NCI-H2107 treated with DMSO at 0.1 percent for 48 hours (cell line): Measurements from ENCODE around the gene AGK.
"Not testable (repeated sequence)": the region's sequence is repeated elsewhere in the genome, so short reads cannot be mapped to it uniquely, and the experiment has no call there.

Experiments used
- DNase-seq: peaks from one replicate; lab custom pipeline; 2025; ENCODE audit not compliant: unreplicated experiment; lab: John Stamatoyannopoulos, UW

Gene AGK

DNA sequence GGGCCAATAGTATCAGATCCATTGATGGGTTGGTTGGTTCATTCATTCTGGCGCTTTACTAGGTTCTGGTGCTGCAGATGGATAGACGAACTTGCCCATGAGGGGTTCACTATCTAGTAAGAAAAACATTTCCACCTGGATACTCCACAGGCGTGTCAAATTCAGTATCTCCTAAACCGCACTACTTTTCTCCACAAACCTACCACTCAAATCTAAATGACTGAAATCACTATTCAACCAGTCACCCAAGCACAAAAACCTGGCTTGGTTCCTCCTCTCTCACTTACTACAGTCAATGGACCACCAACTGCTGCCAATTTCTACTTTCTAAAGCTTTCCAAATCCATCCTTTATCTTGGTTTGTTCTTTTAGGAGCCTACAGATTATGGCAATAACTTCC, 572 bp downstream of the AGK start:
- peak; percentile 50 for DNase-seq

DNA sequence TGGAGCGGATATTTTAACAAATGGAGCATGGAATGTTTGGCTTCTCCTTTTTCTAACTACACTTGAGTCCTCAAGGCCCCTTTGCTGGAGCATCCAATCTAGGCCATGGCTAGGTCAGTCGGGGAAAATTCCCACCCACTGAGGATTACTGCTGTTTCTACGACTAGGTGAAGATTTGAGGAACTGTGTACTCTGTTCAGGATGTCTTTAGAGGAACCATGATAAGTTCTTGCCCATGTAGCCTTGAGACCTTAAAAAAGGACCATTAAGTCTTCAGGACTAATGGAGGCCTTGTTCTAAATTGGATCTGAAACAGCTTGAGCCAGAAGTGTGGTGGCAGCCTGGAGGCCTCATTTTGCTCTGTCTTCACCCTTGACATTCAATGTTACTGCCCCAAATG, 6.2 kb downstream of the AGK start:
- no peak for DNase-seq

DNA sequence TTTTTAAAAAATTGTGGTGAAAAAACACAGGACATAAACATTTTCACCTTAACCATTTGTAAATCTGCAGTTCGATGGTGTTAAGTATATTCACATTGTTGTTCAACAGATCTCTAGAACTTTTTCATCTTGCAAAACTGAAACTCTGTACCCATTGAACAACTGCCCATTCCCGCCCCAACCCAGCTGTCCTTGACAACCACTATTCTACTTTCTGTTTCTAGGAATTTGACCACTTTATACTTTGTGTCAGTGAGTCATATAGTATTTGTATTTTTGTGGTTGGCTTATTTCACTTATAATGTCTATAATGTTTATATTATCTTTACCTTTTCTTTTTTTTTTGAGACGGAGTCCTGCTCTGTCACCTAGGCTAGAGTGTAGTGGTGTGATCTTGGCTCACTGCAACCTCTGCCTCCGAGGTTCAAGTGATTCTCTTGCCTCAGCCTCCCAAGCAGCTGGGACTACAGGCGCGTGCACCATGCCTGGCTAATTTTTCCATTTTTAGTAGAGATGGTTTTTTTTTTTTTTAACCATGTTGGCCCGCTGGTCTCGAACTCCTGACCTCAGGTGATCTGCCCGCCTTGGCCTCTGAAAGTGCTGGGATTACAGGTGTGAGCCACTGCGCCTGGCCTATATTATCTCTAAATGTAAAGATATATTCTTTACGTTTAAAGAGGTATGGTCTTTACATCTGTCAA, 6.8 kb downstream of the AGK start:
- not testable (repeated sequence) for DNase-seq

DNA sequence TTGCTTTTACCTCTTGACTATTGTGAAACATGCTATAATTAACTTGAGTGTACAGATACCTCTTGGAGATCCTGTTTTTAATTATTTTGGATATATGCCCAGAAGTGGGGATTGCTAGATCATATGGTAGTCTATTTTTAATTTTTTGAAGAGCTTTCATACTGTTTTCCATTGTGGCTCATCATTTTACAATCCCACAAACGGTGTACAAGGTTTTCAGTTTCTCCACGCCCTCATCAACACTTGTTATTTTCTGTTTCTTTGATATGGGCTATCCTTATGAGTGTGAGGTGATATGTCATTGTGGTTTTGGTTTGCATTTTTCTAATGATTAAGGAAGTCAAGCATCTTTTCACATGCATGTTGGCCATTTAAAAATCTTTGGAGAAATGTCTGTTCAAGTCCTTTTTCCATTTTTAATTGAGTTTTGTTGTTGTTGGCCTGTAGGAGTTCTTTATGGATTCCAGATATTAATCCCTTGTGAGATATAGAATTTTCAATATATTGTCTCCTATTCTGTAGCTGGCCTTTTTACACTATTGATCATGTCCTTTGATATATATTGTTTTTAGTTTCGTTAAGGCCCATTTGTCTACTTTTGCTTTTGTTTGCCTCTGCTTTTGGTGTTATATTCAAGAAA, 7.5 kb downstream of the AGK start:
- peak; percentile 97 for DNase-seq

DNA sequence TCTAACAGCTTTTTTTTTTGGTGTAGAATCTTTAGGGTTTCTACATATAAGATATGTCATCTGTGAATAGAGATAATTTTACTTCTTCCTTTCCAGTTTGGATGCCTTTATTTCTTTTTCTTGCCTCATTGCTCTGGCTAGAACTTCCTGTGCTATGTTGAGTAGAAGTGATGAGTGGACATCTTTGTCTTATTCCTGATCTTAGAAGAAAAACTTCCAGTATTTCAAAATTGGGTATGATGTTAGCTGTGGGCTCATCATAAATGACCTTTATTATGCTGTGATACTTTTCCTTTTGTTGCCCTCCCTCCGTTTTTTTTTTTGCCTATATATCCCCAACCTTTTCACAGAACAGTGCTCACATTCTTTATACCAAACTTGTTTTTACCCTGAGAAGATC, 8.8 kb downstream of the AGK start:
- DNase-seq: no peak

DNA sequence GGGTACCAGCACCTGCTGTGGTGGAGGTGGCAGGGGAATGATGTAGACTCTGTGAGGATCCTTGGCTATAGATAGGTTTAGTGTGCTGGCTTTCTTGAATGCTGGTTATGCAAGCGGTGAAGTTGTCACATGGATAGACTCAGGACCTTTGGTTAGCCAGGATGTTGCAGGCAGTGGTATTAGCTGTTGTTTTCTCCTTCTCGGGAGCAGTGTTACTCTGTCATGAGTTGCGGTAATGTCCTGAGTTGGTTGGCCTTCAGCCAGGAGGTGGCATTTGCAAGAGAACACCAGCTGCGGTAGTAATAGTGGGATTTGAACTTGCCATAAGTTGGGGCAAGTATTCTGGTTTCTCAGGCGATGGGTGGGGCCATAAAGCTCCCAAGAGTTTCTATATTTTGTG, 10.8 kb downstream of the AGK start:
- no peak for DNase-seq

DNA sequence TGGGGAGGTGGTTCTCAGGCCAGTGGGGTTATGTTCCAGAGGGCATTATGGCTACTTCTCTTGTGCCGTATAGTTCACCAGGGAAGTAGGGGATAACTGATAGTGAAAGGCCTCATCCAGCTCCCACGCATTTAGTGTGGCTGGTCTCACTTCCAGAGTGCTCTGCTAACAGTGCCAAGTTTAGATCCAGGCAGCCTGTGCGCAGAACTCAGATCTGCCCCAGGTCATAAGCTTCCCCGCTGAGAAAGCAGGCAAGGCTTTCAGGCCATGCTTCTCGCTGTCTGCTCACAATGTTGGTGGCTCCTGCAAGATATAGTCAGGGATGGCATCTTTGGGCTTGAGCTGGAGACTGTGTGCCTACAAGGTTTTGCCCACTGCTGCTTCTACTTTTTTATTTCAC, 11.3 kb downstream of the AGK start:
- no peak for DNase-seq

DNA sequence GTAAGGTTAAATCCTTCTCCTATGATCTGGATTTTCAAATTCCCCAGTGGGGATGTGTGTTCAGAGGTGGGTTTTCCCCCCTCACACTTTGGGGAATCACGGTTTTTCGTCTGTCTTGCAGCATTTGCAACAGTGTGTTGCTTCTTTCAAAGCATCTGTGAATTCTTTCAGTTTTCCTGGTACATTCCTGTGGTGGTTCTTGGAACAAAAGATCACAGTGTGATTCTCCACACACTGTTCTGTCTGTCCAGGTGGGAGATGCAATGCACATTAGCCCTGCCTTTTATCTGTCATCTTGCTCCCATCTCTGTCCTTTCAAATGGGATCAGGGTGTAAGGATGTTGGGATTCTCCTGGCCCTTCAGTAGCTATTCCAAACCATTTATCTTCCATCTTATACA, 11.8 kb downstream of the AGK start:
- DNase-seq: no peak

DNA sequence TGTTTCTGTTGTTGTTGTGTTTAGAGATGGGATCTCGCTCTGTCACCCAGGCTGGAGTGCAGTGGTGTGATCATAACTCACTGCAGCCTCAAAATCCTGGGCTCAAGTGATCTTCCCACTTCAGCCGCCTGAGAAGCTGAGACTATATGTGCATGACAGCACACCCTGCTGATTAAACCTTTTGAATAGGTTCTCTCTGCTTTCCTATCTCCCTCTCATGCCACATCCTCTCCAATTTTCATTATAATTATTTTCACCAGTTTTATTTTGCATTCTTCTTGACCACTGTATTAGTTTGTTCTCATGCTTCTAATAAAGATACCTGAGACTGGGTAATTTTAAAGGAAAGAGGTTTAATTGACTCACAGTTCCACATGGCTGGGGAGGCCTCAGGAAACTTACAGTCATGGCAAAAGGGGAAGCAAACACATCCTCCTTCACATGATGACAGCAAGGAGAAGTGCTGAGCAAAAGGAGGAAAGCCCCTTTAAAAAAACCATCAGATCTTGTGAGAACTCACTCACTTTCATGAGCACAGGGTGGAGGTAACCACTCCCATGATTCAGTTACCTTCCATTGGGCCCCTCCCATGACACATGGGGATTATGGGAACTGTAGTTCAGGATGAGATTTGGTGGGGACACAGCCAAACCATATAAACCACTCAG, 12.9 kb downstream of the AGK start:
- no peak for DNase-seq

DNA sequence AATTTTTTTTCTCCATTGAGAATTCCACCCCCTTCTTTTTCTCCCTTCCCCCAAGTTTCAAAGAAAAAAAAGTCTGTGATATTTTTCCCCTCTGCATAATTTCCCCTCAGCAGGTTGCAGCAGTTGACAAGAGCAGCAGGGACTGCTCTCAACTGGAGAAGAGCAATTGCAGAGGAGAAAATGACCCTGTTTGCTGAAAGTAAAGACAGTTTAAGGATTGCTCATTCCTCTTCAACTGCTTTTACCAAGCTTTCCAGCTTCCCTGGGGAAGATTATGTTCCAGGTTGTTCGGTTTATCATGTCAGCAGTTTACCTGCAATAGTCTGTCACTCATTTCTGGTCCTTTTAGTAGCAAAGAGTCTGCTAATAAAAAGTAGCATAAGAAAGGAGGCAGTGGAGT, 16.2 kb downstream of the AGK start:
- DNase-seq: no peak

DNA sequence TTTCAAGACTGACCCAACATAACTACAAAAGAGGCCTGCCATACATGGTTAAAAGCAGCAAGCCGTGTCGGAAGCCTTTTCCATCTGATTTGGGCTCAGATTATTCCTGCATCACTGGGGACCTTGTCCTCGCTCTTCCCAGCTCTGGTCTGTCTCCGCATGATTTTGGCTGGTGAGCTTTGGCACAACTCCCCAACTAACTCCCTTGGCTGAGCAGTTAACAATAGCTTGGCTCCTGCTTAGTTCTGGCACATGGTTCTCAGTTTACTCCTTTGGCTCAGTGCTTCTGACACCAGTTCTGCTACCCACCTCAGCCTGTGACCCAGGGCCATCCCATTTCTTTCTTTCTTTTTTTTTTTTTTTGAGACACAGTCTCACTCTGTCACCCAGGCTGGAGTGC, 17.0 kb downstream of the AGK start:
- no peak for DNase-seq

DNA sequence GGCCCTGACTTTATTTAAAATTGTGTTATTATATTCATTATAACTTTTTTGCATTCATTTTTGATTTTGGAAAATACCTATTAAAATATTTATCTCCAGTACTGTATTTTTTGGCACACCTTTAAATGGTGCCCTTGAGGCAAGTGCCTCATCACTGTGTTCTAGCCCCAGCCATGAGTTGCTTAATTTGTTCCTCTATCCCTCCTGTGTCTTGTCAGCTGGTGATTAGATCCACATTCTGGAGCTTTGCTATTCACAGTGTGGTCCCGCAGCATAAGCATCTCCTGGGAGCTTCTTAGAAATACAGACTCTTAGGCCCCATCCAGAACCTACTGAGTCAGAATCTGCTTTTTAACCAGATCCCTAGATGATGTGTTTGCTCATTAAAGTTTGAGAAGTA, 19.8 kb downstream of the AGK start:
- DNase-seq: no peak

DNA sequence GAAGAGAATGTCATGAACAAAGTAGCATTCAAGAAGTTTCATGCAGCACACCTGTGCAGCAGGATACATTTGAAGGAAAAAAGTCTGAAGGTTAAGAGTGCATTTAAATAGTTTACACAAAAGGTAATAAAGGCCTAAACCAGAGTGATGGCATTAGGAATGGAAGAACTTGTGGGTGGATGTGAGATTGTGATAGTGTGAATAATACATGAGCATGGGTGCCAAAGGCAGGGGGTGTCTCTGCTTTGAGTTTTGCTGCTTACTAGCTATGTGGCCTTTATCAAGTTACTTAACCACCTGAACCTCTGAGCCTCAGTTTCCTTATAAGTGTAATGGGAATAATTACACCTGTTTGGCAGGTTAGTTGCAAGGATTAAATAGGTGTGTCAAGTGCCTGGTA, 21.0 kb downstream of the AGK start:
- no peak for DNase-seq

DNA sequence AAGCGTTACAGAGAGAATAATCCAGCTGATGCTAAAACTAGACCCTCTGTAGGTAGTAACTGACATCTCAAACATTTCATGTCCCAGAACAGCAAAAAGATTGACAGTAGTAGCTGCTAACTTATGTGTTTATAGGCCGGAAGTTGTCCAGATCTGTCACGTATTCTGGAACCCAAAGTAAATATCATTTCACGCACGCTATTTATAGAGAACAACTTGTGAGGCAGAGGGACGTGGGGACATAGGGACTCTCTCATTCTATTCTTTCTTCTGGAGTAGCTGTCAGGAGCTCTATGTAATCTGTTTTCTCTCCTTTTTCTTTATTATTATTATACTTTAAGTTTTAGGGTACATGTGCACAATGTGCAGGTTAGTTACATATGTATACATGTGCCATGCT, 22.3 kb downstream of the AGK start:
- DNase-seq: no peak

DNA sequence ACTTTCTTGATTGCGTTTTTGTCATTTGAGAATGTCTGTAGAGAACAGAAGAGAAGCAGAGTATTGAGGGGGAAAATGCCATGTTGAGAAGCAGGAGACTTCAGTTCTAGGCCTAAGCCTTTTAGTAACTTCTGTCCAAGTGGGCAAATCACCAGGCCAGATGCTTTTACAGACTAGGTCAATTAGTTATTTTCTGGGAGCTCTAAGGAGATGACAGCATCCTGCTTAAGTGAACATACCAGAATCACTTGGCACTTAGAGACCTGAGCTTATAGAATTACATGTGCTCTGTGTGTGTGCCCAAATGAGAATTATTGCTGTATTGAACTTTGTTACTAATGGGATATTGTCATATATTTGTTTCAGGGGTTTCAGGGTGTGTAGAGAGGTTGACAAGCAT, 24.0 kb downstream of the AGK start:
- DNase-seq: no peak

DNA sequence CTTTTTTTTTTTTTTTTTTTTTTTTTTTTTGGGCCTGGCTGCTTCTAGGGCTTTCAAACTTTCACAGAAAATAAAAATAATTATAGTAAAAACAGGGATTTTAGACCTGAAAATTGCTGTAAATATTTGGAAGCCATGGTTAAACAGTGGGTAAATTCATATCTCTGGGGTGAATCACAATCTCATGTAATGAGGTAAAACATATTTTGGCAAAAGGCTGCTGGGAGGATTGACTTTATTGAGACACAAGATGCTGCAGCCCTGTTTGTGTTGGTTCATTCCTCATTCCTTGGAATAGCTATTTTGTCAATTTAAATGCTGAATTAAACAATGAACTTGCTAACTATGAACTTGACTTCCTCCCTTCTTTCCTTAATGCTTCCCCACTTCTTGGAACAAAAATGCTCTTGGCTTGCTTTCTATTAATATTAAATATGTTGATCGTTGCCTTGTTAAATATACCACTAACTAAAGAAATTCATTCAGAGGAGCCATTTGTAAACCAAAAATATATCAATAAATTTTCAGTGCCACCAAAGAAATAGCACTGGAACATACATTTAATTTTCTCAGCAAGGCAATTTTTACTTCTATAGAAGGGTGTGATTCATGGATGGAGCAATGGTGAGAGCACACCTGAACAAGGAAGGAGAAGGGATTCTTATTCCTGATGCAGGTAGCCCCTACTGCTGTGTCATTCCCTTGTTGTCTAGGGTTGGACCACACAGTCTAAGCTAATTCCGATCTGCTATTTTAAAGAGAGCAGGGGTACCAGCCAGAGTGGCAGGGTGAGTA, 24.6 kb downstream of the AGK start:
- no peak for DNase-seq

DNA sequence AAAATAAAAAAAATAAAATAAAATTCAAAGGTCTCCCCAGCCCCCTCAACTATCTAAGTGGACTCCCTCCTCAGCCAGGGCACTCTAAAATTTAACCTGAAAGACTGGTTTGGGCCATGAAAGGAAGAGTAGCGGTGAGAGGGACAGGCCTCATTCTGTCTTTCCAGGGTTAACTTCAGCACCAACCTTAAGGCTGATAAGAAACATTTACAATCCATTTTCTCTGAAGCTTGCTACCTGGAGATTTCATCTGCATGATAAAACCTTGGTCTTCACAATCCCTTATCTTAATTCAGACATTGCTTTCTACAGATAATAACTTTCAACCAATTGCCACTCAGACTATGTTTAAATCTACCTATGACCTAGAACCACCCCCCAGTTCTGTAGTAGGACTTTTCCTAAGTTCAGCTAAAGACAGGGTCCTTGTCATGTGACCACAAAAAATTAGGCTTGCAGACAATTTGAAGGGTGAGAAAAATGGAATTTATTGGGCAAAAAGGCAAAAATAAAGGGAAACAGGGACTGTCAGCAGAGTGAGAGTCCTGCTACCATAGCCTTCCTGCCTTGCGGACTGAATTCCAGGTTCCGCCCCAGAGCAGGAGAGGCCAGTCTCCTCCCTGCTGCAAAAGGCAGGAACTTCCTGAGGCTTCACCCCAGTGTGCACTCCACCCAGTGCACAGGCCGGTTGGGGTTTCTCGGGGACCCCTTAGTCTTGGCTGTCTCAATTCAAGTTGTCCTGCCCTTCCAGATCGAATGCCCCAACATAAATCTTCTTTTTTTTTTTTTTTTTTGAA, 26.0 kb downstream of the AGK start:
- no peak for DNase-seq

DNA sequence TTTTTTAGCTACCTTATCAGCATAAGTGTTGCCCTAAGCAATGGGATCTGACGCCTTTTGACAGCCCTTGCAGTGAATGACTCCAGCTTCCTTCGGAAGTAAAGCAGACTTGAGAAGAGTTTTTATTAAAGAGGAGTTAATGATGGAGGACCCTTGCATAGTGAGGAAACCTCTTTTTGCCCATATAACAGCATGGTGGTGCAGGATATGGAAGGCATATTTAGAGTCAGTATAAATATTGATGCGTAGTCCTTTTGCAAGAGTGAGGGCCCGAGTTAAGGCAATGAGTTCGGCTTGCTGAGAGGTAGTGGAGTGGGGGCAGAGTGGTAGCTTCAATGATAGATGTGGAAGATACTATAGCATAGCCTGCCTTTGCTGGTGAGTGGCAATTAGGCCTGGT, 28.7 kb downstream of the AGK start:
- not testable (repeated sequence) for DNase-seq

DNA sequence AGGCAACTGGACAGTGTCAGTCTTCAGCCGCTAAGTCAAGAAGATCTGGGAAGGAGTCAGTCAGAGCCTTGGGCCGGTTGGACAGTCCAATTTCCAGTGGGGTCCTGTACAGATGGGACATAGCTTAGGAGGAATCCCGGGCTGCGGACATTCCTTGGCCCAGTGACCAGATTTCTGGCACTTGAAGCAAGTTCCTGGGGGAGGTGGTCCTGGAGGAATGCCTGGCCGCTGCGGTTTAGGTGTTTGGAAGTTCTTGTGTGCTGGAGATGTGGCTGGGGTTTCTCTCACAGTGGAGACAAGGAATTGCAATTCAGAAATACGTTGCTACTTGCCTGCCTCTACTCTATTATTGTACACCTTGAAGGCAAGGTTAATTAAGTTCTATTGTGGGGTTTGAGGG, 30.9 kb downstream of the AGK start:
- DNase-seq: not testable (repeated sequence)

DNA sequence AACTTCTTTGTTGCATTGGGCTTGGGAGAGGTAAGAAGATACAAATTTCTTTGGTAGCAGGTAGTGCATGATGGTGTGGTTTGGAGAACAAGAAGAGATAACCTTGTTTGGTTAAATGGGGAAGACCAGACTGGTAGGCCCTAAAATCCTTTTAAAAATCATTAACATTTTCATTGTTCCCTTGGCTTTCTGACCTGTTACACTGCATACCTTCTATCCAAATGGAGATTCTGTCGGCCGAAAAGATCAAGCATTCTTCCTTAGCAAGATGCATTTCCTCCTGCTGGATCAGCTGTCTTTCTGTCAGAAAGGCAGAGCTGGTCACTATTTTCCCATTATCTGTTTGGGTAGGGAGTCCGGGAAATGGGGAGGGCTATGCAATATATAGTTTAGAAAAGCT, 33.7 kb downstream of the AGK start:
- no peak for DNase-seq
